GM04503 (cell line): ENCODE data around the gene TRH.
"Not testable (repeated sequence)": the region's sequence is repeated elsewhere in the genome, so short reads cannot be mapped to it uniquely, and the experiment has no call there.

Source experiments
- DNase-seq: peaks from one replicate; pipeline ENCODE4 v3.0.0-alpha.2; 2012; ENCODE audit warnings: low read depth

TRH gene

DNA sequence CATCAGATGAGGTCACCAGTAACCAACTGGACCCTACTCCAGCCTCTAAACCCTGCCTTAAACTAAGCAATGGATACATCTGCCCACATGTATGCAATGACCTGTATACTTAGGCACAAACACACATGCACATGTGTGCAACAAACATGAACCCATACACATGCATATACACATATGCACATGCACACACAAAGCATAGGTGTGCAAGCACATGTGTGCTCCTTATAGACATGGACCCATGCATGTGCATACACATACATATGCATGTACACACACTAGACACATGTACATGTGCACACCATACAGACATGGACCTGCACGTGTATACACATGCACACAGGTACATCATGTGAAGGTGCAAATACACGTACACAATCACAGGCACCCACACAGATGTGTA, 8.6 kb upstream of the TRH start:
- DNase-seq: no peak

DNA sequence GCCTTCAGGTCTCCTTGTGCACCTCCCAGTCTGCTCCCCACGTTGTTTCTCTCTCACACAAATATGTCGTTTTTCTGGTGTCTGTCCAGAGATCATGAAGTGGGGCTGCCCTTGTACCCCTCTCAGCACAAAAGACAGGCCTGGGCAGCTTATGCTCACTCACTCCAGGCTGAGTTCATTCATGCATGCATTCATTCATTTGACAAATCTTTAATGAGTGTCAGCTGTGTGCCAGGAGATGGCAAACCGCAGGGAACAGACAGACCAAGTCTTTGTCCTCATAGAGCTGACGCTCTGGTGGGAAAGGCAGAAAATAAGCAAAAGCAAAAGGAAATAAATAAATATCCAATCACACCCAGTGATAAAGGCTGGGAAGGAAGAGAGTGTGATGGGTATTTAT, 7.6 kb upstream of the TRH start:
- no peak for DNase-seq

DNA sequence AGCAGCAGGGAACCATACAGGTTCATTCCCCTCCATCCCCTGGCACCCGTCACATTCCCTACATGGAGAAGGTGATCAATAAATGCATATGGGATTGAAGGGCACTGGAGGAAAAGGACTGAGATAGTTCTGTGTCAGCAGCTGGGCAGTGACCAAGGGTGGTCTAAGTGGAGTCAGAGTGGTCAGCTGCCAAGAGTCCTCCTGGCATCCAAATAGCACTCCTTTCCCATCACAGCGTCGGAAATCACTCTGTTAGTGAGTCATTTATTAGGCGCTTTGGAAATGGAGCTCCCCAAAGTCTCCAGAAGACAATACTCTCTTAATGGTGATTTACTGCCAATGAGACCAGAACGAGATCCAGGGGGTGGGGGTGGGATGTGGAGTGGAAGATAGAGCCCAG, 6.8 kb upstream of the TRH start:
- no peak for DNase-seq

DNA sequence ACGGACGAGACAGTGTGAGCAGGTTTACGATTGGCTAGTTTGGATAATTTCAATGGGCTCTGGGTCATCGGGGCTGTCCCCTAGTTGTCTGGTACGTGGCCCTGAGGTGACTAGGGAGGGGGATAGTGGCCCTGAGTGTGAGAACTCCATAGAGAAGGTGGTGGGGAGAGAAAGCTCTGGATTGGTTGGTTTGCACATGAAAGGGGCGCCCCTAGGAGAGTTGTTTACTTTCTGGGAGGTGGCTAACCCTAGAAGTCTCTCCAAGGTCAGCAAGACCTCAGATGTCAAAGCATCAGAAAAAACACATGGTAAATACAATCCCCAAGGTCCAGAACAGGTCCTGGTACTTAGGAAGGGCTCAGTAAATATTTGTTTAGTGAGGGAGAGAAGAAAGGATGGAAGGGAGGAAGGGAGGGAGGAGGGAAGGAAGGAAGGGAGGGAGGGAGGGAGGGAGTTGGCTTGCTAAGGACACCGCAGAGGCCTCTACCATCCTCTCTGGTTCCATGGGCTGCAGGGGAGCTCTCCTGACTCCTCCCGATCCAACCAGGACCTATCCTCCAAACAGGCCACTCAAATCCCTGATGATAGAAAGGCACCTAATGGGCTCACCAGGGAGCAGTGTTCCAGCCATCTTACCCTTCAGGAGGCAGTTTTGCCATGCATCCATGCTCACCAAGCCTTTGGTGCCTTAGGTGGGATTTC, 3.0 kb upstream of the TRH start:
- no peak for DNase-seq

DNA sequence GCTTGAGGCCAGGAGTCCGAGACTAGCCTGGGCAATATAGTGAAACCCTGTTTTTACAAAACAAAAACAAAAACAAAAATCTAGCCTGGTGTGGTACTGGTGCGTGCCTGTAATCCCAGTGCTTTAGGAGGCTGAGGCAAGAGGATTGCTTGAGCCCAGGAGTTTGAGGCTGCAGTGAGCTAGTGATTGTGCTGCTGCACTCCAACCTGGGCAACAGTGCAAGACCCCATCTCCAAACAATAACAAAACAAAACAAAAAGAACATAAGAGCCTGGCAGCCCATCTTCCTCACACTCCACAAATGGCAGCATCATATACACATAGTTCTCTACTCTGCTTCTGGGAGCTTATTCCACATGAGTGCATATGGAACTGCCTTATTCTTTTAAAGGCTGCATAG, 2.2 kb upstream of the TRH start:
- no peak for DNase-seq

DNA sequence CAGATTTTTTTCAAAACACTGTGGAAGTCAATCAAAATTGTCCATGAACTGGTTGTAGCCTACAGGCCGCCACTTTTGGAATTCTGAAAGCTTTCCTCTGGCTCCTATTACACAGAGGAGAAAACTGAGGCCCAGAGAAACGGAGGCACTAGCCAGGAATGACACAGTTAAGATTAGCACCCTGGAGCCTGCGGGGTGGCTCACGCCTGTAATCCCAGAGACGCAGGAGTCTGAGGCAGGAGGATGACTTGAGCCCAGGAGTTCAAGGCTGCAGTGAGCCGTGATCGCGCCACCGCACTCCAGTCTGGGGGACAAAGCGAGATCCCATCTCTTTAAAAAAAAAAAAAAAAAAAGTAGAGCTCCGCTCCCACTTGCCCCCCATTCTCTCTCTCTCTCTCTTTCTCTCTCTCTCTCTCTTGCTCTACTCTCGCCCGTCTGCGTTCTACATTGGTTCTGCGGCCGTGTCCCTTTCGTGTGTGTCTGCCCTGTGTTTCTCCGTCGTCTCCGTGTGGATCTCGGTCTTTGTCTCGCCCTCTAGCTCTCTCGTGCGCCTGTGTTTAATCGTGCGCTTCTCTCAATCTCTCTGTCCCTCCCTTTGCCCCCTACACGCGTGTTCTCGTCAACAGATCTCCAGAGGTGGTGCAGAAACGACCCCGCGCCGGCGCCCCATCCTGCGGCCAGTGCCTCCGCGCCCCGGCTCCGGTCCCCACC, 512 bp upstream of the TRH start:
- DNase-seq: no peak

DNA sequence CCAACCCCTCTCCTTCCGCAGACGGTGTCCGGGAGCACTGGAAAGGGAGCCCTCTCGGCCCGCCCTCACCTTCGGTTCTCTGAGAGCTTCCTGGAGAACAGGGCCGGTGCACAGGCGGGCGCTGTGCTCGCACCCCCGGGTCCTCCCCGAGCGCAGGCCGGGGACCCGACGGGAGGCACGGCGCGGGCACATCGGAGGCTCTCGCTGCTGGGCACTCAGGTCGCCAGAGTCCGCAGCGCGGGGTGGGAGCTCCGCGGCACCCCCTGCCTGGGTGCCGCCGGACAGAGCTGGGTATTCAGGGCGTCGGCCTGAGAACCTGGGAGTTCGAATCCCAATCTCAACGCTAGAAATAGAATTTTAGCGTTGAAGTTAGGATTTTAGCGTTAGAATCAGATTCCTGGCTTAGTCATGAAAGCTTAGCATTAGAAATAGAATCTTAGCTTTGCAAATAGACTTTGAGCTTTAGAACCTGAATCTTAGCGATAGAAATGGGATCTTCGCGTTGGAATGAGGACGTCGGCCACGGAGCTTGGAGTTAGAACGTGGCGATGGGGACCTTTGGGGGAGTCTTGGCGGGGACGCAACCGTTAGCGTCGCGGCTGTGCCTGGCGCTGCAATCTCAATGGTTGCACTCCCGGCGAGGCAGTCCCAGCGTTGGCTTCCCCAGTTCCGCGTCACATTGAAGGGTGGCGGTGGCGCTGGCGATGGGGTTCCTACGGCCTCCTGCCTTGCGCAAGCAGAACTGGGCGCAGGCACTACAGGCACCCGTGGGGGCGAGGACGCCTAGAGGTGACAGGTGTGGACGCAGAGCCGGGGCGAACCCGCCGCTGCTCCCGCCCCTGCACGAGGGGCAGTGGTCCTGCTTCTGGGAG, 549 bp downstream of the TRH start:
- no peak for DNase-seq

DNA sequence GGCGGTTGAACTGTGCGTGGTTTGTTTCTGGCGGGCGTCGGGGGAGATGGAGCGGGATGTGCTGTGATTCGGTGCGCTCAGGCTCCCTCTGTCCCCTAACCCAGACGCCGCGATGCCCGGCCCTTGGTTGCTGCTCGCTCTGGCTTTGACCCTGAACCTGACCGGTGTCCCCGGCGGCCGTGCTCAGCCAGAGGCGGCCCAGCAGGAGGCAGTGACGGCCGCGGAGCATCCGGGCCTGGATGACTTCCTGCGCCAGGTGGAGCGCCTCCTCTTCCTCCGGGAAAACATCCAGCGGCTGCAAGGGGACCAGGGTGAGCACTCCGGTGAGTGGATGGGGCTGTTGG, 1.2 kb downstream of the TRH start:
- DNase-seq: no peak

DNA sequence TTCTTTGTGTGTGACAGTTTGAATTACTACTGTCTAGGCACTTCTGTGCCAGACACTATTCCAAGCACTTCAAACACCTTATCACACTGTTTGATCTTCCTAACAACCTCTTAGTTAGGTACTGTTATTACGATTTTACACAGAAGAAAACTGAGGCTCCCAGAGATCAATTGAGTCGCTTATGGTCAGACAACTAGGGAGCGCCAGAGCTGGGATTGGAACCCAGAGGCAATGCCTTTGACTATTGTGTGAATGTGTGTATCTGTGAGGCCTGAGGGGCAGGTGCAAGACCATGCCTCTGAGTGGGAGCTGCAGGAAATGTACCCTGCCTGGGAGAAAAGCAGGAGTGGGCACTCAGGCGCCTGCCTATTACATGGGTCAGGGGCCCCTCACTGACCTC, 1.8 kb downstream of the TRH start:
- no peak for DNase-seq

DNA sequence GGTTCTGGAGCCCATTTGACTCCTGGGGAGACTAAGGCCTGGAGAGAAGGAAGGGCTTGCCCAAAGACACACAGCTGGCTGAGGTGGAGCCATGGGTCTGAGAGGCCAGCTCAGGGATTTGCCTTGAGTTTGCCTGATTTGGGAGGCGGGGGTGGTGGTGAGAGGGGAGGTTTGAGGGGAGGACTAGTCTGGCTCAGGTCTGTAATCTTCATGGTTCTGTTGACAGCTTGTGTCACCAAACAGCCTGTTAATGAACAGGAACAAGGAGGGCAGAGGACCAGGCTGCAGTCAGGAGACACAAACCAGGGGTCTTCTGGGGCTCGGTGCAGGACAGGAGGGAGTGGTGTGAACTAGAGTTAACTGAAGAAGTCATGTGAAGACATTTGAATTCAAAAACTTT, 3.6 kb downstream of the TRH start:
- no peak for DNase-seq

DNA sequence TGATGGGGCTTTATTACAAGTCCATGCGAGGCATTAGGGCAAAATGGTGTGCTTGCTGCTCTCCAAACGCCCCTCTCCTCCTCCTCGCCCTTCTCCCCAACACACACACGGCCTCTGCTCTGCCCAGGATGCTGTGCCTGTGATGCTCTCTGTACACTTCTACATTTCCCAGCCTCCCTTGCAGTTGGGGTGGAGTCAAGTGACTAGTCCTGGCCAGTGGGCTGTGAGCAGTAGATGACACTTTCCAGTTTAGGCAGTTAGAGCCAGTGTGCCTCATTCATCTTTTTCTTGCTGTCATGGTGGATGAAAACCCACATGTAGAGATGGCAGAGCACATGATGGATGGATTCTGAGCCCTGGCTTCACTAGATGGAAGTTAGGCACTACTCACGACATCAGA, 5.4 kb downstream of the TRH start:
- DNase-seq: no peak

DNA sequence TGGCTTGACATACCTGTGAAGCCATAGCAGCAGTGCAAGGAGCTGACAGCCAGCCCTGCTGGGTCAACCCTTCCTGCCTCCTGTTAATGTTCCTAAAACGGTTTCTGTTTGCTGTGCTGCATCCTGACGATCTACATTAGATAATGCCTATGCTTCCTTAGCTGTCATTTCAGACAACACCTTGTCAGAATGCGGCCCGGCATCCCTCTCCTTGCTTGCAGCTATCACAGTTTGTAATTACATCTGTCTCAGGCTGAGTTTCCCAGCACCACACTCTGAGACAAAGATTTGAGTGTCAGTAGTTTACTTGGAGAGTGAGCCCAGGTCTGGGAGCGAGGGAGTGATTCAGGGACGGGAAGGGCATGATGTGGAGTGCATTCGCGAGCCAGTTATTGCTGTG, 9.0 kb downstream of the TRH start:
- no peak for DNase-seq

DNA sequence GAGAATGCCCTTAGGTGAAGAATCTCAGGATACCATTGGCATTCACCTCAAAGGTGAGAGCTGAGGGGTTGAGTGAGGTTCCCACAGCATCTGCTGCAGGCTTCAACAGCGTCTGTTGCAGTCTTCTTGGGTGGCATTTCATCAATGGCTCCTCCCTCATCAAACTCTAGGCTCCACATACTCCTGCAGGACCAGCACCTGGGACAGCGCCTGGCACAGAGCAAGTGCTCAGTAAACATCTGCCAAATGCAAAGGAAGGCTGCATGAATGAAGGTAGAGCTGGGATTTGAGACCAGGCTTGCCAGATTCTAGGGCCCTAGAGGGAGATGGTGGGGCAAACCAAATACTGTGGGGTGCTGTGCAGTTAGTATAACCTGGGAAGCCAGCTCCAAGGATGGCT, 9.6 kb downstream of the TRH start:
- no peak for DNase-seq

DNA sequence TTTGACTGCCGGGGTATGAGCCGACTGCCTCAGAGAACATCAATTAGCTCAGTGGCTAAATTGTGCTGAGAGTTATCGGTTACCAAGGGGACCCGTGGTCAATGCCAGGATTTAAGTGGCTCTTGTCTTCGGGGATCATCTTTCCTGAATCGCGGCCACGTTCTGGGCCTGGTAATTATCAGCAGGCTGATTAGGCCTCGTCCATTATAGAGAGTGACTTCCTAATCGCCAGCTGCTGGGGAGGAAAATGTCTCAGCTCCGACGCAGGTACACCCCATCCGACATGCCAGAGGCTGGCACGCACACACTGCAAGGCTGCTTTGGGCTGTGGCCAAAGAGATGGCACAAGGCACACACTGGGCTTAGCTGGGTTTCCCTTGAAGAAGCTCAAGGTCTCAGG, 10.6 kb downstream of the TRH start:
- DNase-seq: no peak

DNA sequence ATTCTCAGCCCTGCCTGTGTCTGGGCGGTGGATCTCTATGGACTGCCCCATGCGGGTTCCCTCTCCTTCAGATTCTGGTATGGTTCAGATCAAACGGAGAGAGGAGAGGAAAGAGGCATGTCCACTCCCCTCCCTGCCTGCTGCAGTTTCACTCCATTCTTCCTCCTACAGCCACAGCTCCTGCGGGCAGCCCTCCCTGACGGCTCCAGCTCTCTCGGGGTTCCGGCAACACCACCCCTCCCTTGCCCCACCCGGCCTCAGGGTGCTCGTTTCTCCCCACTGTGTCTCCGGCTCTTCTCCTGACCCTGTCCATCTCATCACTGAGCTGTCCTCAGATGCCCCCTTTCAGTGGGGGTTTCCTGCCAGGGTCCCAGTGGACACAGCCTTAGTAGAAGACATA, 13.9 kb downstream of the TRH start:
- DNase-seq: no peak

DNA sequence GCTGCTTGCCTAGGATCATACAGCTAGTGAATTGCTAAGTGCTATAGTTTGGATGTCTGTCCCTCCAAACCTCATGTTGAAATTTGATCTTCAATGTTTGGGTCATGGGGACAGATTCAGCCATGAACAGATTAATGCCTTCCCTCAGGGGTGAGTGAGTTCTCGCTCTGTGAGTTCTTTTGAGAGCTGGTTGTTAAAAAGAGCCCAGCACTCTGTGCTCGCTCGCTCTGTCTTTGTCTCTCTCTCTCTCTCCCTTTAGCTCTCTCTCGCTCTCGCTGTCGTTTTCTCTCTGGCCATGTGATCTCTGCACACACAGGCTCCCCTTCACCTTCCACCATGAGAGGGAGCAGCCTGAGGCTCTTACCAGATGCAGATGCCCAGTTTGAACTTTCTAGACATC, 14.9 kb downstream of the TRH start:
- no peak for DNase-seq

DNA sequence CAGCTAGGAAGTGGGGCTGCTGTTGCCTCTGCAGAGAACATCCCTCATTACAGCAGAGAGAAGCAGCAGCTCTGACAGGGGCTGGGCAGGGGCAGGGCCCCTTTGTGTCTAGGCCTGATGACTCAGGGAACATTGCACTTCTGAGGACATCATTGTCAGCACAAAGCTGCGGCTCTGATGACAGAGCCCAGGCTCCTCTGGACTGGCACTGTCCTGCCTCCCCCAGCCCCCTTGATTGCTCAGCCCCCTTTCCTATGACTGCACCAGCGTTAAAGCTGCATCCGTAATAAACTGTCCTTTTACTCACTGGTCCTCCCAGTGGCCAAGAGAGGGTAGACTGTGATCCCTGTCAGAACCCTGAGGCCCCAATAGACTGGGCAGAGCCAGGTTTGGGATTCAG, 18.3 kb downstream of the TRH start:
- DNase-seq: no peak

DNA sequence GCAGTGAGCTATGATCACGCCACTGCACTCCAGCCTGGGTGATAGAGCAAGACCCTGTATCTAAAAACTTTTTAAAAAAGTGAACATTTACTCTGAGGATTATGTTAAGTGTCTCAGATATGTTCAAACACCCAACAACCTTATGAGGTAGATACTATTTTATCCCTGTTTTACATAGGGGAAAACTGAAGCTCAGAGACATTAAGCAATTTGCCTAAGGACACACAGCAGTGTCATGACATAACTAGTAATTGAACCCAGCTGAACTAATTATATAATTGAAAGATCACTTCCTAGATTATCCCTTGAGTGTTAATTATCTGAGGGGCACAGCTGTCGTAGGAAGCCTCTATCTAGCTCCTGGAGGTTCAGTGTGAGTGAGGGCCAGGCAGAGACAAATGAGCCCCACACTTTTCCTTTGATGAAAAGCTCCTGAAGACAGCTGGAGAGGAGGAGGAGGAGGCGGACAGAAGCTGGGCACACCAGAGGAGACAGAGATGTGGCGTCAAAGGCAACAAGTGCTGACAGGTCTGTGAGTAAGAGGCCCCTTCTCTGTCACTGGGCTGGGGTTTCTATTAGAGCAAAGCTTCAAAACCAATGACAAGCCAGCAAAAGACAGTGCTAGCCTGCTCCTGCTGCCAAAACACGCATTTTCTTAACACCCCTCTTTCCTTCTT, 20.5 kb downstream of the TRH start:
- DNase-seq: no peak

DNA sequence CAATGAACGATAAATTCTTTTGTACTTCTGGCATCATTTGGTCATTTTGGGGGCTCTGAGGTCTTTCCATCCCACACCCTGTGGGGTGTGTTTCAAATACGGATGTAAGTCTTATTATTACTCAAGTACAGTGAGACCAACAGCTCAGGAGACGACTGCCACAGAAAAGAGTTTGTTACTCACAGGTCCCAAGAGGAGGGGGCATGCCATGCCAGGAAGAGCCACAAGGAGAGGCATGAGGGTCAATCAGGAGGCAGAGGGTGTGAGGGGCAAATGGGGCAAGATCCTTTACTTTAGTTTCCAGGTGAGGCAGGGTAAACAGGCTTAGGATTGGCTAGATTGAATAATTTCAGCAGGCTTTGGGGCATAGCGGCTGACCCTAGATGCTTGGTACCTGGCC, 21.6 kb downstream of the TRH start:
- no peak for DNase-seq

DNA sequence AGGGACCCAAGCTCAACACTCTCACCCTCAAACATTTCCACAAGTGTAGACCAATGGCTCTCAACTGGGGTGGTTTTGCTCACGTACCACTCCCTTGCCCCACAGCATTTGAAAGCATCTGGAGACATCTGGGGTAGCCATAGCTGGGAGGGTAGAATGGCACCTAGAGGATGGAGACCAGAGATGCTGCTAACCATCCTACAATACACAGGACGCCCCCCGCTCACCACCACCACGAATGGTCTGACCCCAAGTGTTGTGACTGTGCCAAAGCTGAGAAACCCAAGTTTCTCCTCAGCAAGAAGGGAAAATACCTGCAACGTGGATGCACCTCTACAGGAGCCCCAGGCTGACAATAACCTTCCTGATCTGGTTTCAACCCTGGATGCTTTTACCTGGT, 24.7 kb downstream of the TRH start:
- not testable (repeated sequence) for DNase-seq

DNA sequence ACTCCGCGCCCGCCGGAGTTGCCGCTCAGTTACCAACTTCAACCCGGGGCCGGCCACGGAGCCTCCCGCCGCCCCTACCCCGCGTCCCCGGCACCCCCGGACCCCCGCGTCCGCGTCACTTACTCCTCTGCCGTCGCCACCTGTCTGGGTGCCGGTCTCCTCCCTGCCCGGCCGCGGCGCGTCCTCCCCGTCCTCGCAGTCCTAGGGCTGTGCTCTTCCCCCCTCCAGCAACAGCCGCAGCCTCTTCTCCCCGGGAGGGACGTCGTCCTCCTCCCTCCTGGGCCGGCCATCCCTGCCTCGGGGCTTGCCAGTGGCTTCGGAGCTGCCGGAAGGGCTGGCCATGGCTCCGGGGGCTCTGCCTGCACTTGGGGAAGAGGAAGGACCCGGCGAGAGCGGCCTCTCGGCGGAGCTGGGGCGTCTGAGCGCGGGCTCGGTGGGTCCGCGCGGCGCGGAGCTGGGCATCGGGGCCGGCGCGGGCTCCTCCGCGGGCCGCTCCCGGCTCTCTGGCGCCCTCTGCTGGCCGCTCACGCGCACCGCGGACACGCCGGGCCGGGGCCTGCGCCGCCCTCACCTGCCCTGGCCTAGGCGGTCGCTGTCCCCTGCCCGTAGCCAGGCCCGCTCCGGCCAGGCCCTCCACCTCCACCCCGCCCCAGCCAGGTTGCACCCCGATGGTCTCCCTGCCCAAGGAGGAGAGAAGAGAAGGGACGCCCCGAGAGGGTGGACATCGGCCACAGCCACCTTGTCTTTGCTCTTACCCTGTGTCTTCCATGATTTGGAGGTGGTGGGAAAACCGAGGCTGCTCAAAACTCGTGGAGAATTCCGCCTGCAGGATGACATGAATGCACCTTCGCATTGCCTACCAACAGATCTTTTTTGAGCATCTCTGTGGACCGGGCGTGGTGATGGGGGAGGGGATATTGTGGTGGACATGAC, 28.4 kb downstream of the TRH start:
- DNase-seq: not testable (repeated sequence)

DNA sequence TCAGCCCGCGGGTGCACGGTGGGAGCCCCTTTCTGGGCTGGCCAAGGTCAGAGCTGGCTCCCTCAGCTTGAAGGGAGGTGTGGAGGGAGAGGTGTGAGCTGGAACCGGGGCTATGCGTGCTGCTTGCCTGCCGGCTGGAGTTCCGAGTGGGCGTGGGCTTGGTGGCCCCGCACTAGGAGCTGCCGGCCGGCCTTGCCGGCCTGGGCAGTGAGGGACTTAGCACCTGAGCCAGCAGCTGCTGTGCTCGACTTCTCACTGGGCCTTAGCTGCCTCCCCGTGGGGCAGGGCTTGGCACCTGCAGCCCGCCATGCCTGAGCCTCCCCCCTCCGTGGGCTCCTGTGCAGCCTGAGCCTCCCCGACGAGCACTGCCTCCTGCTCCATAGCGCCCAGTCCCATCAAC, 36.0 kb downstream of the TRH start:
- no peak for DNase-seq
